ENCODE results near the gene OIP5.
"Not testable (repeated sequence)": the region's sequence is repeated elsewhere in the genome, so short reads cannot be mapped to it uniquely, and the experiment has no call there.

The OIP5 gene

DNA sequence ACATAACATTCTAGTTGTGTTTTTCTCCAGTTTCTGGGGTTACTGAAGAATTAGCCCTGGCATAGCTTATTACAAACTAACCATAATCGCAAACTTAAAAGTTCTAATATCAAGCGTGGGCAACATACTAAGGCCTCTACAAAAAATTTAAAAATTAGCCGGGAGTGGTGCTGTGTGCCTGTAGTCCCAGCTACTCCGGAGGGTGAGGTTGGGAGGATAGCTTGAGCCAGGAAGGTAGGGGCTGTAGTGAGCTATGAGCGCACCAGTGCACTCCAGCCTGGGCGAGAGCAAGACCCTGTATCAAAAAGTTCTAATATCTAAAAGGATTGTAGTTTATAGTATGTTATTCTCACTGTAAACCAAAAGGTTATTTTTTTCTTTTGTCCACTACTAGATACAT lies 1.1 kb downstream of the OIP5 start:
- no peaks in the 10 kb centered on the region for H3K27me3 Mint-ChIP-seq
- H3K4me3 Mint-ChIP-seq = peak overlapping the region; percentile 100
- H3K4me1 Mint-ChIP-seq = peaks cover 23% of the 10 kb centered on the region
- no peaks in the 10 kb centered on the region for H3K9me3 Mint-ChIP-seq
- no peaks in the 10 kb centered on the region for H3K36me3 Mint-ChIP-seq
- no peak overlapping the region for H3K27ac Mint-ChIP-seq

DNA sequence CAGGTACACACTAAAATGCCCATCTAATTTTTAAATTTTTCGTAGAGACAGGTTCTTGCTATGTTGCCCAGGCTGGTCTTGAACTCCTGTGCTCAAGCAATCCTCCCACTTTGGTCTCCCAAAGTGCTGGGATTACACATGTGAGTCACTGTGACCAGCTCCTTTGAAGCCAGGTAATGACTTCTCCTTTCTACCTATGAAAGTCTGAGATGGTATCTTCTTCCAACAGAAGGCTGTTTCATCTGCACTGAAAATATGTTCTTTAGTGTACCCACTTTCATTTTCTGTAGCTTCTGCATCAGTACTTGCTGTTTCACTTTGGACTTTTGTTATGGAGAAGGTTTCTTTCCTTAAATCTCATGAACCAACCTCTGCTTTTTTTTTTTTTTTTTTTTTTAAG lies 8.8 kb downstream of the OIP5 start:
- Mint-ChIP-seq H3K36me3 (peaks cover 1% of the 10 kb centered on the region), H3K4me1 (peaks cover 4% of the 10 kb centered on the region), H3K9me3 (no peaks in the 10 kb centered on the region), H3K4me3 (no peak overlapping the region), H3K27me3 (no peaks in the 10 kb centered on the region), H3K27ac (no peak overlapping the region)

DNA sequence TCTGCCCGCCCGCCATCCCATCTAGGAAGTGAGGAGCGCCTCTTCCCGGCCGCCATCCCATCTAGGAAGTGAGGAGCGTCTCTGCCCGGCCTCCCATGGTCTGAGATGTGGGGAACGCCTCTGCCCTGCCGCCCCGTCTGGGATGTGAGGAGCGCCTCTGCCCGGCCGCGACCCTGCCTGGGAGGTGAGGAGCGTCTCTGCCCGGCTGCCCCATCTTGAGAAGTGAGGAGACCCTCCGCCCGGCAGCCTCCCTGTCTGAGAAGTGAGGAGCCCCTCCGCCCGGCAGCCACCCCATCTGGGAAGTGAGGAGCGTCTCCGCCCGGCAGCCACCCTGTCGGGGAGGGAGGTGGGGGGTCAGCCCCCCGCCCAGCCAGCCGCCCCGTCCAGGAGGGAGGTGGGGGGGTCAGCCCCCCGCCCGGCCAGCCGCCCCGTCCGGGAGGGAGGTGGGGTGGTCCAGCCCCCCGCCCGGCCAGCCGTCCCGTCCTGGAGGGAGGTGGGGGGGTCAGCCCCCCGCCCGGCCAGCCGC lies 11.5 kb downstream of the OIP5 start:
- not testable (repeated sequence) for H3K9me3 Mint-ChIP-seq, H3K27me3 Mint-ChIP-seq, H3K27ac Mint-ChIP-seq, H3K36me3 Mint-ChIP-seq, H3K4me1 Mint-ChIP-seq, H3K4me3 Mint-ChIP-seq

GRCh38 chr15:41309226-41309905 lies 23.0 kb downstream of the OIP5 start:
- Mint-ChIP-seq H3K27ac (no peak overlapping the region), H3K27me3 (no peaks in the 10 kb centered on the region), H3K4me1 (peaks cover 3% of the 10 kb centered on the region), H3K36me3 (no peaks in the 10 kb centered on the region), H3K9me3 (no peaks in the 10 kb centered on the region), H3K4me3 (no peak overlapping the region)

GRCh38 chr15:41307679-41308078 lies 24.7 kb downstream of the OIP5 start:
- H3K4me1 Mint-ChIP-seq = peaks cover 3% of the 10 kb centered on the region
- H3K4me3 Mint-ChIP-seq = no peak overlapping the region
- H3K9me3 Mint-ChIP-seq = no peaks in the 10 kb centered on the region
- no peaks in the 10 kb centered on the region for H3K27me3 Mint-ChIP-seq
- no peaks in the 10 kb centered on the region for H3K36me3 Mint-ChIP-seq
- no peak overlapping the region for H3K27ac Mint-ChIP-seq

- H3K36me3 Mint-ChIP-seq = peaks cover 4% of the 10 kb centered on the region
- no peaks in the 10 kb centered on the region for H3K27me3 Mint-ChIP-seq
- no peak overlapping the region for H3K27ac Mint-ChIP-seq
- no peaks in the 10 kb centered on the region for H3K9me3 Mint-ChIP-seq
- no peak overlapping the region for H3K4me3 Mint-ChIP-seq
- peaks cover 14% of the 10 kb centered on the region for H3K4me1 Mint-ChIP-seq
Observed at GRCh38 chr15:41304149-41304770, 28.1 kb downstream of the OIP5 start.

DNA sequence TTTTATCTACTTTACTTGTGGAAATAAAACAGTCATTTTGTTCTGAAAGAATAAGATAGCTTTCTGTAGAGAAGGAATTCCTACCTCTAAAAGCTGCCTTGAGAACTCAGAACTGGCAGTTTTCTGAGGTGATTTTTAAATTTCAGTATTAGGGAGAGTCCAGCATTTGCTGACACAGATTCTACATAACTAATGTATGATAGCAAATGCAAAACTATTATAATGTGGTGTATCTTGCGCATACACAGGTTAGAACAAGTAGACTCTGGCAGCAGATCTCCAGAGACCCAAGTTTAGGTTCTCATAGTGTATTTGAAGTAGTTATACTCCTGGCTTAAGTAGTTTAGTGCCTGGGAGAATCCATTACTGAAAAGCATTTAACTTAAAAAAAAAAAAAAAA lies 30.8 kb downstream of the OIP5 start:
- Mint-ChIP-seq H3K9me3 (no peaks in the 10 kb centered on the region), H3K27ac (no peak overlapping the region), H3K4me1 (peaks cover 14% of the 10 kb centered on the region), H3K4me3 (no peak overlapping the region), H3K27me3 (no peaks in the 10 kb centered on the region), H3K36me3 (peaks cover 9% of the 10 kb centered on the region)

GRCh38 chr15:41301139-41301538 lies 31.3 kb downstream of the OIP5 start:
- not testable (repeated sequence) for H3K27ac Mint-ChIP-seq, H3K9me3 Mint-ChIP-seq, H3K27me3 Mint-ChIP-seq, H3K4me3 Mint-ChIP-seq, H3K36me3 Mint-ChIP-seq
- peaks cover 15% of the 10 kb centered on the region for H3K4me1 Mint-ChIP-seq

DNA sequence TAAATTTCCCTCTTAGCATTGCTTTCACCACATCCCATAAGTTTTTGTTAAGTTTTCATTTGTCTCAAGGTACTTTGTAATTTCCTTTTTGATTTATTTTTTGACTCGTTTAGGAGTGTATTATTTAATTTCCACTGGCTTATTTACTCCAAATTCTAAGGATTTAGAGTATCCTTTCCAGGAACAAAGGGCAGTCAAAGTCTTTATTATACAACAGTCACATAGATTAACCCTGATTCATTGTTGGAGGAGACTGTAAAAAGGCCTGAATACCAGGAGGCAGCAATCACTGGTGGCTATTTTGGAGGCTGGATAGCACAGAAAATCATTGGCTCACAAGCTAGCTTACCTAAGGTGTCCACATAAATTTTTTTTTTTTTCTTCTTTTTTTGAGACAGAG lies 39.9 kb downstream of the OIP5 start:
- Mint-ChIP-seq H3K4me1 (peaks cover 37% of the 10 kb centered on the region), H3K36me3 (peaks cover 4% of the 10 kb centered on the region), H3K27me3 (no peaks in the 10 kb centered on the region), H3K9me3 (no peaks in the 10 kb centered on the region), H3K4me3 (no peak overlapping the region), H3K27ac (no peak overlapping the region)

GRCh38 chr15:41291065-41291631 lies 41.2 kb downstream of the OIP5 start:
- Mint-ChIP-seq H3K4me1 (peaks cover 47% of the 10 kb centered on the region), H3K27me3 (no peaks in the 10 kb centered on the region), H3K4me3 (no peak overlapping the region), H3K36me3 (peaks cover 10% of the 10 kb centered on the region), H3K9me3 (no peaks in the 10 kb centered on the region), H3K27ac (peak overlapping the region; percentile 30)

DNA sequence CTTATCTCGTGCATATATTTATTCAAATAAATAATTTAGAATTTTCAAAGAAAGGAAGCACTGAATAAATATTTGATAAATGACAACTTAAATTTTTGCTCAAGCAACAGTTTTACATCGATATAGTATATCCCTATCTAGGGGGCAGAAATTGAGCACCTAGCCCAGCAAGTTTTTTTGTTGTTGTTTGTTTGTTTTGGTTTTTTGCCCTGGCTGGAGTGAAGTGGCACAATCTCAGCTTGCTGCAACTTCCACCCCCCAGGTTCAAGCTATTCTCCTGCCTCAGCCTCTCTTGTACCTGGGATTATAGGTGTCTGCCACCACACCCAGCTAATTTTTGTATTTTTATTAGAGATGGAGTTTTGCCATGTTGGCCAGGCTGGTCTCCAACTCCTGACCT lies 42.4 kb downstream of the OIP5 start:
- no peak overlapping the region for H3K27ac Mint-ChIP-seq
- no peaks in the 10 kb centered on the region for H3K27me3 Mint-ChIP-seq
- no peak overlapping the region for H3K4me3 Mint-ChIP-seq
- H3K36me3 Mint-ChIP-seq = peaks cover 5% of the 10 kb centered on the region
- peaks cover 50% of the 10 kb centered on the region for H3K4me1 Mint-ChIP-seq
- no peaks in the 10 kb centered on the region for H3K9me3 Mint-ChIP-seq

DNA sequence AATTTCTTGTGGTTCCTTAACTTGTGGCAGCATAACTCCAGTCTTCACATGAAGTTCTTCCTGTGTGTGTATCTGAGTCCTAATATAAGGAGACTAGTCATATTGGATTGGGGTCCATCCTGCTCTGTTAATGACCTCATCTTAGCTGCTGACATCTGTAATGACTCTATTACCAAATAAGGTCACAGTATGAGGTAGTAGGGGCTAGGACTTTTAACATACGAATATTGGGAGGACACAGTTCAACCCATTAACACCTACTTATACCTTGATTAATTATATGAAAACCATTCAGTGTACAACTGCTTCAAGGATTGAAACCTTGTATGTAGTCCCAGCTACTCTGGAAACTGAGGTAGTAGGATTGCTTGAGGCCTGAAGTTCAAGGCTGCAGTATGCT lies 43.9 kb downstream of the OIP5 start:
- Mint-ChIP-seq H3K4me1 (peaks cover 47% of the 10 kb centered on the region), H3K4me3 (peak overlapping the region; percentile 23), H3K9me3 (no peaks in the 10 kb centered on the region), H3K36me3 (peaks cover 10% of the 10 kb centered on the region), H3K27me3 (no peaks in the 10 kb centered on the region), H3K27ac (no peak overlapping the region)

GRCh38 chr15:41286665-41287333 lies 45.6 kb downstream of the OIP5 start:
- no peaks in the 10 kb centered on the region for H3K9me3 Mint-ChIP-seq
- peaks cover 10% of the 10 kb centered on the region for H3K36me3 Mint-ChIP-seq
- H3K4me1 Mint-ChIP-seq = peaks cover 54% of the 10 kb centered on the region
- H3K4me3 Mint-ChIP-seq = peak overlapping the region; percentile 36
- no peaks in the 10 kb centered on the region for H3K27me3 Mint-ChIP-seq
- H3K27ac Mint-ChIP-seq = peak overlapping the region; percentile 92

GRCh38 chr15:41285285-41285684 lies 47.1 kb downstream of the OIP5 start:
- Mint-ChIP-seq H3K4me3 (peak overlapping the region; percentile 99), H3K9me3 (no peaks in the 10 kb centered on the region), H3K27me3 (no peaks in the 10 kb centered on the region), H3K27ac (peak overlapping the region; percentile 98), H3K4me1 (peaks cover 48% of the 10 kb centered on the region), H3K36me3 (peaks cover 10% of the 10 kb centered on the region)

- H3K4me3 Mint-ChIP-seq = peak overlapping the region; percentile 99
- peaks cover 48% of the 10 kb centered on the region for H3K4me1 Mint-ChIP-seq
- H3K9me3 Mint-ChIP-seq = no peaks in the 10 kb centered on the region
- no peaks in the 10 kb centered on the region for H3K27me3 Mint-ChIP-seq
- peaks cover 10% of the 10 kb centered on the region for H3K36me3 Mint-ChIP-seq
- peak overlapping the region; percentile 98 for H3K27ac Mint-ChIP-seq
Observed at GRCh38 chr15:41284427-41285177, 47.8 kb downstream of the OIP5 start.

All from activated naive CD4-positive, alpha-beta T cell treated with anti-CD3 and anti-CD28 coated beads, Interleukin-2, amount 50 U/mL, for 24 hours (primary cell).